ENCODE measurements around the gene TRAPPC1.

TRAPPC1 gene, protein sequence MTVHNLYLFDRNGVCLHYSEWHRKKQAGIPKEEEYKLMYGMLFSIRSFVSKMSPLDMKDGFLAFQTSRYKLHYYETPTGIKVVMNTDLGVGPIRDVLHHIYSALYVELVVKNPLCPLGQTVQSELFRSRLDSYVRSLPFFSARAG

DNA sequence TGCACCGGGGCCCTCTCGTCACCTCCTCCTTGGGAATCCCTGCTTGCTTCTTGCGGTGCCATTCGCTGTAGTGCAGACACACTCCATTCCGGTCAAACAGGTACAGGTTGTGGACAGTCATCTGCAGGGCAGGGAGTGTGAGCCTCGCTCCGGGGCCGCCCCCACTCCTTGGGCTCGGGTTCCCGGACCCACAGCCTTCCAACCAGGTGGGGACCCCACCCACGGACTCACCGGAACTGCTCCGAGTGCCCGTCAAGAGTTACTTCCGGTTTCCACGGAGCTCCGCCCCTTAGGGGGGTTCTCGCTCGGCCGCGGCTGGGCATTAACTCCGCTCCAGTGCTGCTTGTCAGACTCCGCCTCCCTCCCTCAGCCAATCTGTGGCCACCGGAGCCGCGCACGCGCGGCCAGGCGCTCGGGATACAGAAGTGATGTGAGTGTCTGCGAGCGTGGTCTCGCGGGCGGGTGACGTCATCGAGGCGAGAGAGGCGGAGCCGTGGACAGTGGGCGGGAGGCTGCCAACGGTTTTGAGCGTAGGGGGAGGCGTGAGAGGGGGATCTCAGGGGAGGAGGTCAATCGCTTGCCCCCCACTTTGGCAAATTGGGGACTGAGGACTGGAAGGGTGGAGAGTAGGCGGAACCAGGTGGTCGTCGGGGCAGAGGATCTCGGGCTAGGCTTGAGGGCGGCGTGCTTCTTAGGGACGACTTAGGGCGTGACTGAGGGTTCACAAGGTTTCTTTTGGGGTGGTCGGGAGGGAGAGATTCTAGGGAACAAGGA is at the start of gene TRAPPC1, which contains the start of gene CNTROB:
Gene TRAPPC1 (minus strand): TSS at position 238 of the 774 bp plus-strand sequence. CDS start 117 bp downstream, at position 121.
Gene CNTROB (plus strand): TSS at position 498 of the 774 bp plus-strand sequence. CDS start 874 bp downstream, outside the sequence.
- peak within 1 kb of the TSS; percentile 74 for H3K27ac ChIP-seq (ENCODE audit: low read depth, low read length)
- H3K9ac ChIP-seq (ENCODE audit: low read length in 5 of 5), result peak within 1 kb of the TSS; percentile 72 to 92 (median 77)
- H3K4me1 ChIP-seq (ENCODE audit: control insufficient read depth in 5 of 5, insufficient read depth in 5 of 5, low read length in 5 of 5), result peaks cover 4 to 32% (median 28%) of the 10 kb centered on the region in 5 donors
- peak within 1 kb of the TSS; percentile 72 to 99 (median 96) for H3K4me3 ChIP-seq (ENCODE audit: low read depth in 1 of 5, low read length in 5 of 5)
- peaks cover 4 to 28% (median 19%) of the 10 kb centered on the region in 5 donors for H3K36me3 ChIP-seq (ENCODE audit: control insufficient read depth in 5 of 5, insufficient read depth in 5 of 5, low read length in 5 of 5)
- peaks cover 0 to 5% (median 0%) of the 10 kb centered on the region in 5 donors for H3K27me3 ChIP-seq (ENCODE audit: control insufficient read depth in 5 of 5, insufficient read depth in 4 of 5, low read length in 5 of 5)
- H3K9me3 ChIP-seq (ENCODE audit: control insufficient read depth in 5 of 5, low read length in 5 of 5), result no peaks in the 10 kb centered on the region

DNA sequence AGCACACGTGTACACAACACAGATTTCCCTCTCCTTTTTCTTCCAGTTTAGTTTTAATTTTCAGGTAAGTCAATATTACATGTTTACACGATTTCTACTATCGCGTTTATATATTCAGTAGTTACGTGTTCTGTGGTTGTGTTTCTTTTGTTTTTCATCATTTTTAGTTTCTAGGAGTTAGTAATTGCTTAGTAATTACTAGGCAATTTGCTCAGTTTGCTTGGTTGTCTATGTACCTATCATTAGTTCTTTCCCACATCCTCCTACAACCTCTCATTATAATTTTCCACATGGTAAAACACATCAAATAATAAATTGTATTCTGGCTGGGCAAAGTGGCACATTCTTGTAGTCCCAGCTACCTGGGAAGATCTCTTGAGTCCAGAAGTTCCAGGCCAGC is 46.1 kb upstream of the TRAPPC1 start:
- Histone ChIP-seq H3K4me1 (ENCODE audit: control insufficient read depth in 5 of 5, insufficient read depth in 5 of 5, low read length in 5 of 5) (peaks cover 0 to 3% (median 0%) of the 10 kb centered on the region in 5 donors), H3K36me3 (ENCODE audit: control insufficient read depth in 5 of 5, insufficient read depth in 5 of 5, low read length in 5 of 5) (no peaks in the 10 kb centered on the region), H3K9me3 (ENCODE audit: control insufficient read depth in 5 of 5, low read length in 5 of 5) (peaks cover 3 to 17% (median 6%) of the 10 kb centered on the region in 5 donors), H3K9ac (ENCODE audit: low read length in 5 of 5) (no peak overlapping the region), H3K27ac (ENCODE audit: low read depth, low read length) (no peak overlapping the region), H3K27me3 (ENCODE audit: control insufficient read depth in 5 of 5, insufficient read depth in 4 of 5, low read length in 5 of 5) (peaks cover 0 to 7% (median 0%) of the 10 kb centered on the region in 5 donors), H3K4me3 (ENCODE audit: low read depth in 1 of 5, low read length in 5 of 5) (no peak overlapping the region)

DNA sequence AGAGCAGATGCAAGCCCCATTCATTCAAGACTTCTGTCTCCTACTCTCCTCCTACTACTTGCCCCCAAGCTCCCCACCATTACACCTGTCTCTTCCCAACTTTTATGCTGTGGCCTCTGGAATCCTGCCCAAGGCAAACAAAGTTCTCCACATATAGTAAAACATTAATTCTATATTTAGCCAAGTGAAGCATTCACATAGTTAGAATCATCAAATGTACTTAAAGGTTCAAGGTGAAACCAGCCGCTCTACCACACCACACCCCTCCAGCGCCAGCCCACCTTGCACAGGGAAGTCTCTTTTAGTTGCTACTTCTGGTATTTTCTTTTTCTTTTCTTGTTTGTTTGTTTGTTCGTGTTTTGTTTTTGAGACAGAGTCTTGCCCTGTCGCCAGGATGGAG is 45.3 kb upstream of the TRAPPC1 start:
- Histone ChIP-seq H3K4me1 (ENCODE audit: control insufficient read depth in 5 of 5, insufficient read depth in 5 of 5, low read length in 5 of 5) (peaks cover 0 to 11% (median 4%) of the 10 kb centered on the region in 5 donors), H3K4me3 (ENCODE audit: low read depth in 1 of 5, low read length in 5 of 5) (no peak overlapping the region), H3K9me3 (ENCODE audit: control insufficient read depth in 5 of 5, low read length in 5 of 5) (peaks cover 3 to 17% (median 6%) of the 10 kb centered on the region in 5 donors), H3K36me3 (ENCODE audit: control insufficient read depth in 5 of 5, insufficient read depth in 5 of 5, low read length in 5 of 5) (no peaks in the 10 kb centered on the region), H3K9ac (ENCODE audit: low read length in 5 of 5) (no peak overlapping the region), H3K27me3 (ENCODE audit: control insufficient read depth in 5 of 5, insufficient read depth in 4 of 5, low read length in 5 of 5) (peaks cover 0 to 7% (median 0%) of the 10 kb centered on the region in 5 donors), H3K27ac (ENCODE audit: low read depth, low read length) (no peak overlapping the region)

DNA sequence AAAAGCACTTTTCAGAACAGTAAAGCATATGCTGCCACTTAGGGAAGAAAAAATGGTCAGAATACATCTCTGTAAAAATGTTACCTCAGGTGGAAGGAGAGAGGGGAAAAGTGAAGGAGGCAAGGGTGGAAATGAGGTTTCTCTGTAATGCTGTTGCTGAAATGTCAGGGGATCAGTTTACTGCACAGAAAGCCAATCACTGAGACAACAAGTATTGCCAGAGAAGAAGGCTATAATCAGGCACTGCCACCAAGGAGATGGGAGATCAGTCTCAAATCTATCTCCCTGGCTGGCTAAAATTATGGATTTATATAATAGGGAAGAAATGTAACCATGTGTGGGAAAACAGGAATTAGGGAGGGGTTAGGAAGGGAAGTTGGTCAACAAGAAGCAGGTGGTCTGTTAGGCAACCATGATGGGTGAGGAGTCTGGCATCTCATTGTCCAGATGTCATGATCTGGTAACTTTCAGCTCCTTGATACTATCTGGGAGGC is 42.9 kb upstream of the TRAPPC1 start:
- H3K27ac ChIP-seq (ENCODE audit: low read depth, low read length), result no peak overlapping the region
- H3K36me3 ChIP-seq (ENCODE audit: control insufficient read depth in 5 of 5, insufficient read depth in 5 of 5, low read length in 5 of 5), result no peaks in the 10 kb centered on the region
- no peak overlapping the region for H3K4me3 ChIP-seq (ENCODE audit: low read depth in 1 of 5, low read length in 5 of 5)
- peaks cover 0 to 15% (median 7%) of the 10 kb centered on the region in 5 donors for H3K4me1 ChIP-seq (ENCODE audit: control insufficient read depth in 5 of 5, insufficient read depth in 5 of 5, low read length in 5 of 5)
- no peaks in the 10 kb centered on the region for H3K27me3 ChIP-seq (ENCODE audit: control insufficient read depth in 5 of 5, insufficient read depth in 4 of 5, low read length in 5 of 5)
- peaks cover 3 to 17% (median 6%) of the 10 kb centered on the region in 5 donors for H3K9me3 ChIP-seq (ENCODE audit: control insufficient read depth in 5 of 5, low read length in 5 of 5)
- no peak overlapping the region for H3K9ac ChIP-seq (ENCODE audit: low read length in 5 of 5)

DNA sequence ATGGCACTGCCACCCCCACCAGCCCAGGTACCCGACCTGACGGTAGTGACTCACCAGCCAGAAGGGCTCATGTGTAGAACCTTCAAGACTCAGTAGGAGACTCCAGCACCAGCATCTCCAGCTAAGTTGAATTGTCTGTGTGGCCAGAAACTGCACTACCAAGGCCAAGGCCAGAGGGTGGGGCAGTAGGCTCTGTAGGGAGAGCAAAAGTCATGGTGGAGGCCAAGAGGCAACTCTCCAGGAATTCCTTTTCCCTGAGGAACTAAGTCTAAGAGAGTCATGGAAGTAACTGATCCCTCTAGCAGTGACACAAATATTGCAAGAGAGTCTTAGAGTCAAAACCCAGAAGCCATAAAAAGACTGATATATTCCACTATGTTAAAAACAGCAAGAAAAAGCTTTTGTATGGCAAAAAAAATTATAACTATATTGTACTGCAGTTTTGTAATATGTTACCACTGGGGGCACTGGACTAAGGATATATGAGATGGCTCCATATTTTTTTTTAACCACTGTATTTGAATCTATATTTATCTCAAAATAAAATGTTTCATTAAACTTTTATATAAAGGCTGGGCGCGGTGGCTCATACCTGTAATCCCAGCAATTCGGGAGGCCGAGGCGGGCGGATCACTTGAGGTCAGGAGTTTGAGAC is 40.5 kb upstream of the TRAPPC1 start:
- no peaks in the 10 kb centered on the region for H3K36me3 ChIP-seq (ENCODE audit: control insufficient read depth in 5 of 5, insufficient read depth in 5 of 5, low read length in 5 of 5)
- no peak overlapping the region for H3K27ac ChIP-seq (ENCODE audit: low read depth, low read length)
- no peak overlapping the region for H3K4me3 ChIP-seq (ENCODE audit: low read depth in 1 of 5, low read length in 5 of 5)
- no peak overlapping the region for H3K9ac ChIP-seq (ENCODE audit: low read length in 5 of 5)
- H3K4me1 ChIP-seq (ENCODE audit: control insufficient read depth in 5 of 5, insufficient read depth in 5 of 5, low read length in 5 of 5), result peaks cover 0 to 15% (median 7%) of the 10 kb centered on the region in 5 donors
- H3K27me3 ChIP-seq (ENCODE audit: control insufficient read depth in 5 of 5, insufficient read depth in 4 of 5, low read length in 5 of 5), result no peaks in the 10 kb centered on the region
- H3K9me3 ChIP-seq (ENCODE audit: control insufficient read depth in 5 of 5, low read length in 5 of 5), result peaks cover 3 to 17% (median 6%) of the 10 kb centered on the region in 5 donors

DNA sequence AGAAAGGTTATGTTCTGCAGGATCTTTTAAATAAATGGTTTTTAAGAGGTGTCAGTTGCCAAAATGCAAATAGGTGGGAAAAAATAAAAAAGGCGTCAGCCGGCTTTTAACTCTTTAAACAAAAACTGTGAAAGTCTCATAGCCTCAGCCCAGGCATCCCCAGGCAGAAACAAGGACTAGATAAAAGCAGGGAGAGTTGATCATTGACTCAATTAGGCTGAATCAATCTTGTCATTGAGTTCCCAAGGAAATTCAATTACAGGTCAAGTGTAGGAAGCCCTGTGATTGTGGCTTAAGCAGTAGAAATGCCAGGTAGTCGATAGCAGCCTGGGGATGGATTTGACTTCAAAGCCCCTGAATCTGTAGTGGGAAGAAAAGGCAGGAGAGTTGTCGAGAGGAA is 39.9 kb upstream of the TRAPPC1 start:
- peaks cover 0 to 15% (median 7%) of the 10 kb centered on the region in 5 donors for H3K4me1 ChIP-seq (ENCODE audit: control insufficient read depth in 5 of 5, insufficient read depth in 5 of 5, low read length in 5 of 5)
- H3K36me3 ChIP-seq (ENCODE audit: control insufficient read depth in 5 of 5, insufficient read depth in 5 of 5, low read length in 5 of 5), result no peaks in the 10 kb centered on the region
- H3K4me3 ChIP-seq (ENCODE audit: low read depth in 1 of 5, low read length in 5 of 5), result no peak overlapping the region
- H3K9me3 ChIP-seq (ENCODE audit: control insufficient read depth in 5 of 5, low read length in 5 of 5), result peaks cover 3 to 17% (median 6%) of the 10 kb centered on the region in 5 donors
- no peak overlapping the region for H3K27ac ChIP-seq (ENCODE audit: low read depth, low read length)
- no peak overlapping the region for H3K9ac ChIP-seq (ENCODE audit: low read length in 5 of 5)
- H3K27me3 ChIP-seq (ENCODE audit: control insufficient read depth in 5 of 5, insufficient read depth in 4 of 5, low read length in 5 of 5), result no peaks in the 10 kb centered on the region

DNA sequence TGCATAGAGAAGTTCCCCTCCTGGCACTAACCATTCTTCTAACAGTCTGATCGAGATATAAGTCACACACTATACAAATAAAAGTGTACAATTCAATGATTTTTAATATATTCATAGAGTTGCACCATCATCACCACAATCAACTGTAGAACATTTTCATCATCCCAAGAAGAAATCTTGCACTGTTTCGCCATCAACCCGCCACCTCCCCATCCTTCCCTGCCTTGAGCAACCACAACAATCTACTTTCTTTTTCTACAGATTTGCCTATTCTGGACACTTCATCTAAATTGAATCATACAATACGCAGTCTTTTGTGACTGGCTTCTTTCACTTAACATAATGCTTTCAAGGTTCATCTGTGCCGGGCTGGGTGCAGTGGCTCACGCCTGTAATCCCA is 37.7 kb upstream of the TRAPPC1 start:
- Histone ChIP-seq H3K27me3 (ENCODE audit: control insufficient read depth in 5 of 5, insufficient read depth in 4 of 5, low read length in 5 of 5) (no peaks in the 10 kb centered on the region), H3K36me3 (ENCODE audit: control insufficient read depth in 5 of 5, insufficient read depth in 5 of 5, low read length in 5 of 5) (no peaks in the 10 kb centered on the region), H3K27ac (ENCODE audit: low read depth, low read length) (no peak overlapping the region), H3K9ac (ENCODE audit: low read length in 5 of 5) (no peak overlapping the region), H3K4me3 (ENCODE audit: low read depth in 1 of 5, low read length in 5 of 5) (no peak overlapping the region), H3K4me1 (ENCODE audit: control insufficient read depth in 5 of 5, insufficient read depth in 5 of 5, low read length in 5 of 5) (peaks cover 0 to 15% (median 7%) of the 10 kb centered on the region in 5 donors), H3K9me3 (ENCODE audit: control insufficient read depth in 5 of 5, low read length in 5 of 5) (peaks cover 0 to 7% (median 0%) of the 10 kb centered on the region in 5 donors)

DNA sequence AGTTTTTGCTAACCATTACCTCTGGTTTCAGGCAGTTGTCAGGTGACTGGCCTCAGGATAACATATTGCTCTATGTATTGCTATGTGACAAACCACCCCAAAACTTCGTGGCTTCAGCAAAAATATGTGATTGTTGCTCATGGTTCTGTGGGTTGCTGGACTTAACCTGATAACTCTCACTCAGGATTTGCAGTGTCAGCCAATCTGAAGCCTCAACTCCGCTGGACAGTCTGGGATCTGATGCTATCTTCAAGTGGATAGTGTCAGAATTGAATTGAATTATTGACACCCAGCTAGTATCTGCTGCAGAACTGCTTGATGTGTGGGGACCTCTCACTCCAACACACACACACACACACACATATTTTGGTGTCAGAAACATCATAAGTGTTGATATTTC is 36.0 kb upstream of the TRAPPC1 start:
- Histone ChIP-seq H3K9me3 (ENCODE audit: control insufficient read depth in 5 of 5, low read length in 5 of 5) (no peaks in the 10 kb centered on the region), H3K4me3 (ENCODE audit: low read depth in 1 of 5, low read length in 5 of 5) (no peak overlapping the region), H3K4me1 (ENCODE audit: control insufficient read depth in 5 of 5, insufficient read depth in 5 of 5, low read length in 5 of 5) (peaks cover 0 to 12% (median 7%) of the 10 kb centered on the region in 5 donors), H3K9ac (ENCODE audit: low read length in 5 of 5) (no peak overlapping the region), H3K36me3 (ENCODE audit: control insufficient read depth in 5 of 5, insufficient read depth in 5 of 5, low read length in 5 of 5) (no peaks in the 10 kb centered on the region), H3K27me3 (ENCODE audit: control insufficient read depth in 5 of 5, insufficient read depth in 4 of 5, low read length in 5 of 5) (no peaks in the 10 kb centered on the region), H3K27ac (ENCODE audit: low read depth, low read length) (no peak overlapping the region)

DNA sequence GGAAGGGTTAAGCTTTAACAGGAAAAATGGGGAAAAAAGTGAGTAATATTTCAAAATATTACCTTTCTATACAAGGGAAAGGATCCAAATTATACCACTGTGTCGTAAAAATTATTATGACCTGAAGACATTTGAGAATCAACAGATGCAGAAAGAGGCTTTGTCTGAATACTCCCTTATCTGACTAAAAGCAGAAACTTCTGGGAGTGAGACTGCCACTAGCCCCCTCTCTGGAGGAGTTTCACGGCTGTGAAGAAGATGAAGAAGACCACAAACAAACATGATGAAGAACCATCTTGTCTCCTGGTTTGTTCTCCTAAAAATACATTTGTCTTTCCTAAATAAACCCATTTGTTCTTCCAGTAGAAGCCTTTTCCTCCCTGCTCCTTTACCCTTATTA is 29.7 kb upstream of the TRAPPC1 start:
- H3K27ac ChIP-seq (ENCODE audit: low read depth, low read length), result no peak overlapping the region
- H3K9ac ChIP-seq (ENCODE audit: low read length in 5 of 5), result no peak overlapping the region

More for the DNA sequence above, 29.7 kb upstream of the TRAPPC1 start:
- Histone ChIP-seq H3K4me1 (ENCODE audit: control insufficient read depth in 5 of 5, insufficient read depth in 5 of 5, low read length in 5 of 5) (no peaks in the 10 kb centered on the region), H3K27me3 (ENCODE audit: control insufficient read depth in 5 of 5, insufficient read depth in 4 of 5, low read length in 5 of 5) (peaks cover 0 to 5% (median 3%) of the 10 kb centered on the region in 5 donors), H3K36me3 (ENCODE audit: control insufficient read depth in 5 of 5, insufficient read depth in 5 of 5, low read length in 5 of 5) (no peaks in the 10 kb centered on the region), H3K4me3 (ENCODE audit: low read depth in 1 of 5, low read length in 5 of 5) (no peak overlapping the region), H3K9me3 (ENCODE audit: control insufficient read depth in 5 of 5, low read length in 5 of 5) (no peaks in the 10 kb centered on the region)

Data from subcutaneous abdominal adipose tissue (tissue), 5 donors.